SW 1271 (cell line): ENCODE data around the gene DUSP12.
A peak's percentile ranks its signal among the peaks of the same experiment; 100 is the strongest.

Experiments used
- DNase-seq, 2 experiments: peaks; one replicate each; lab custom pipeline; 2025; lab: John Stamatoyannopoulos, UW

Gene DUSP12

GRCh38 chr1:161770250-161770649 is 20.7 kb downstream of the DUSP12 start:
- DNase-seq = no peak

GRCh38 chr1:161771161-161771560 is 21.6 kb downstream of the DUSP12 start:
- DNase-seq = no peak

- DNase-seq = no peak
Observed at GRCh38 chr1:161771973-161772372, 22.4 kb downstream of the DUSP12 start.

- DNase-seq = no peak
Observed at GRCh38 chr1:161772397-161772796, 22.8 kb downstream of the DUSP12 start.

- DNase-seq = no peak
Observed at GRCh38 chr1:161773791-161774190, 24.2 kb downstream of the DUSP12 start.

GRCh38 chr1:161777261-161777660 is 27.7 kb downstream of the DUSP12 start:
- no peak for DNase-seq

GRCh38 chr1:161778522-161778921 is 28.9 kb downstream of the DUSP12 start:
- DNase-seq = no peak

- DNase-seq = no peak
Observed at GRCh38 chr1:161779393-161779792, 29.8 kb downstream of the DUSP12 start.

- DNase-seq = no peak
Observed at GRCh38 chr1:161781995-161782394, 32.4 kb downstream of the DUSP12 start.

GRCh38 chr1:161782886-161783285 is 33.3 kb downstream of the DUSP12 start:
- no peak for DNase-seq

- no peak for DNase-seq
Observed at GRCh38 chr1:161784968-161785367, 35.4 kb downstream of the DUSP12 start.

- no peak for DNase-seq
Observed at GRCh38 chr1:161787355-161787754, 37.8 kb downstream of the DUSP12 start.

- DNase-seq = no peak
Observed at GRCh38 chr1:161790587-161791317, 41.2 kb downstream of the DUSP12 start.

GRCh38 chr1:161791904-161792655 is 42.5 kb downstream of the DUSP12 start:
- DNase-seq = no peak

- DNase-seq = peak; percentile 30 to 64
Observed at GRCh38 chr1:161792740-161793139, 43.2 kb downstream of the DUSP12 start.

- DNase-seq = no peak
Observed at GRCh38 chr1:161799792-161800191, 50.2 kb downstream of the DUSP12 start.

- no peak for DNase-seq
Observed at GRCh38 chr1:161801955-161802354, 52.4 kb downstream of the DUSP12 start.

GRCh38 chr1:161803181-161803580 is 53.6 kb downstream of the DUSP12 start:
- no peak for DNase-seq

GRCh38 chr1:161805399-161806197 is 56.0 kb downstream of the DUSP12 start:
- DNase-seq = no peak
